HK-2 (cell line): Measurements from ENCODE around the gene SAMD9.
"Not testable (repeated sequence)": the region's sequence is repeated elsewhere in the genome, so short reads cannot be mapped to it uniquely, and the experiment has no call there.

Experiments
- DNase-seq: peaks from one replicate; pipeline ENCODE4 v3.0.0-alpha.2; 2018; ENCODE audit not compliant: unreplicated experiment

The SAMD9 gene

GRCh38 chr7:93117852-93118530 lies at the start of gene SAMD9:
SAMD9 (minus strand) TSS chr7:93117979; CDS start chr7:93106097, 11,882 bp downstream.
- DNase-seq = peak; percentile 3

DNA sequence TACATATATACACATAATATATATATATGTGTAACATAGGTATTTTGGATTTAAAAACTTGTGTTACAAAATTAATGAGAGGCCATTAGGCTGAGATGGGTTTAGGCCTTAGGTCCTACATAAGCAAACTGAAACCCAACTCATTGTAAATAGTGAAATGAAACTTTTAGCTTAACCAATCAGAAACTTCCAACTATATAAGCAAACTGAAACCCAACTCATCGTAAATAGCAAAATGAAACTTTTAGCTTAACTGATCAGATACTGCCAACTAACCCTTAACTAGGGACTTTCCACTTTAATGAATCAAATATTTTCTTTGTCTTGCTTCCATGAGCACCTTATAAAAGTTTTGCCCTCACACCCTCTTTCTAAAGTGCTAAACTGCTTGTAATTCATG lies 47.7 kb upstream of the SAMD9 start:
- DNase-seq = no peak

DNA sequence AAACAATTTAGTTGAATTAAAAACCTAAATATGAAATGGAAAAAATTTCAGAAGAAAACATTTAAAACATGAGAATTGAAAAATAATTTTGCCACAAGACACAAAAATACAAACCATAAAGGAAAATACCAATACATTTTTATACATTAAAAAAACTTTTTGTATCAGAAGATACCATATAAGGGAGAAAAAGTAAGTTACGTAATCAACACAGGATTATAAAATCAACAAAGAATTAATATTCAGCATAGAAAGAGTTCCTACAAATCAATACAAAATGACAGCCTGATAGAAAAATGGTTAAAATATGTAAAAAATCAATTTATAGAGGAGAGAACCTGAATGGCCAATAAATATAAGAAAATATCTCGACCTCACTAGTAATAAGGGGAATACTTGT lies 47.0 kb upstream of the SAMD9 start:
- DNase-seq = no peak

- no peak for DNase-seq
These were observed 43.5 kb upstream of the SAMD9 start for GRCh38 chr7:93161181-93161762.

DNA sequence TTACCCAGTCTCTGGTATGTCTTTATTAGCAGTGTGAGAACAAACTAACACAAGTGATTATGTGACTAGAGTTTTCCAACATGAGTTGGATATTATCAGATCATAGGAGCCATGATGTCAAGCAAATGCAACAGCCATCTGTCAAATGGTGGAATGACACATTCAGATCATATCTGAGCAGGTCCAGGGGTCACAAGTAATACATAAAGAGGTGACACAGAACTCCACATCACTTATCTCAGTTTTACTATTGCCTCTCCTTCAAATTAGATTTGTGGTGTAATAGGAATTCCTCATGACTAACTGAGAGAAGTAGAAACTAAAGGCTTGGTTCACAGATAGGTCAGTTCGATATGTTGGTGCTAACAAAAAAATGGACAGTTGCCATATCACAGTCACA lies 42.6 kb upstream of the SAMD9 start:
- no peak for DNase-seq

- no peak for DNase-seq
These were observed 41.7 kb upstream of the SAMD9 start for GRCh38 chr7:93159490-93159889.

GRCh38 chr7:93156884-93157283 lies 39.1 kb upstream of the SAMD9 start:
- DNase-seq = no peak

DNA sequence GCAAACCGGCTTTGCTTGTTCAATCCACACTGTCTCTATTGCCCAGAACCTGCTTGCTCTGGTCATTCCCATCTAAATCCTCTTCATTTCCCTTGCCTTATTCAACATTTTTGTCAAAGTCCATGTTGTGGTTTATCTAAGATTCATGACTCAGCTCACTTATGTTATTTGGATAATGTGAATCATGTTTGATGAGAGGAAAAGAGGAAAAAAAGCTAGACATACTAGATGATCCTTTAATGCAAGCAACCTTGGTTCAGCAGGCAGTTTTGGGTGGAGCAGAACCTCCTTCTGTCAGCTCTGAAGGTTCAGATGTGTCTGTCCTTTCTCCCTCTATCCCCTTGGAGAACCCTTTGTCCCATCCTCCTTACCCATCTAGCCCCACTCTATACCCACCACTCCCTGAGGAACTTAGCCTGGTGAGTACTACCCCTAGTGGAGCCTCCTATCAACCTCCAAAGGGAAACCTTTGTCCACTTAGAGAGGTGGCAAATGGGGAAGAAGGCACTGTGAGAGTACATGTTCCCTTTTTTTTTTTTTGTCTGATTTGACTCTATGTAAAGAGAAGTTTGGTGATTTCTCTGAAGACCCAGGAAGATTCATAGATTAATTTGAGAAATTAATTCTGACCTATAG lies 32.5 kb upstream of the SAMD9 start:
- DNase-seq = no peak

DNA sequence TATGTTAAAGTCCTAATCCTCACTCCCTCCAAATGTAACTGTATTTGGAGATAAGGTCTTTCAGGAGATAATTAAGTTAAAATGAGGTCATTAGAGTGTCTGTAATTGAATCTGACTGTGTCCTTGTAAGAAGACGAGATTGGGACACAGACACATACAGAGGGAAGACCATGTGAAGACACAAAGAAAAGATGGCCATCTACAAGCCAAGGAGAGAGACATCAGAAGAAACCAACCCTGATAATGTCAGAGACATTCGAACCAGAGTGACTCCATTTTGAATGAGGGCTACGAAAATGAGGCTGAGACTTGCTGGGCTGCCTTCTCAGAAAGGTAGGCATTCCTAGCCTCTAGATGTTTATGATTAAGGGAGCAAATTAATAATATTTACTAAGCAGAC lies 30.9 kb upstream of the SAMD9 start:
- no peak for DNase-seq

GRCh38 chr7:93148144-93148543 lies 30.4 kb upstream of the SAMD9 start, which contains the start of gene SAMD9L:
SAMD9L (minus strand) TSS chr7:93148385; CDS start chr7:93135971, 12,414 bp downstream.
- no peak for DNase-seq

- no peak for DNase-seq
These were observed 29.6 kb upstream of the SAMD9 start for GRCh38 chr7:93147363-93147762.

- DNase-seq = no peak
These were observed 28.8 kb upstream of the SAMD9 start for GRCh38 chr7:93146472-93147141.

GRCh38 chr7:93146036-93146435 lies 28.3 kb upstream of the SAMD9 start:
- DNase-seq = no peak

- no peak for DNase-seq
These were observed 27.6 kb upstream of the SAMD9 start for GRCh38 chr7:93145354-93145753.

GRCh38 chr7:93142127-93142526 lies 24.3 kb upstream of the SAMD9 start:
- no peak for DNase-seq

DNA sequence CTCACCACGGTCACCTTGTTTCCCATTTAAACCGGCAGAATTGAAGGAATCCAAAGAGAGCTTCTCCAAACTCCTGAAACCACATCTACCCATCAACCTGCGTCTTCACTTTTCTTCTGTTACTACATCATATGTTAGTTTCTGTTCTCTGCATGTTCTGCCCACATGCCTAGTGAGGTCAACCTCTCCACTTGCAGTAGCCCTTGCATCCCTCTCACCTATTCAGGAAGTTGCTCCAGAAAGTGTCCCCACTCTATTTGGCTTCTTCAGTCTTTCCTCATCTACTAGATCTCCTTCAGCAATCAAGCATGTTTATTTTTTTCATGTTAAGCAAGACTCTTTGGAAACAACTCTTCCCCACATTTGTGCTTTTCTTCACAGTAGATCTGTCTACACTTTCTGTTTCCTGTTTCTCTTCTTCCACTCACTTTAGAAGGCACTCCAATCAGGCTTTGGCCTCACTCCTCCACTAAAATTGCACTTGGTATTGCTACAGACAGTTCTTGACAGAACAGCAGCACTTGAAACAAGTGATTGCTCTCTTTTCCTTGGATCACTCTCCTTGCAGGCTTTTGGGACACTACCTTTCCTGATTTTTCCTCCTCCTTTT lies 22.9 kb upstream of the SAMD9 start:
- DNase-seq = no peak

DNA sequence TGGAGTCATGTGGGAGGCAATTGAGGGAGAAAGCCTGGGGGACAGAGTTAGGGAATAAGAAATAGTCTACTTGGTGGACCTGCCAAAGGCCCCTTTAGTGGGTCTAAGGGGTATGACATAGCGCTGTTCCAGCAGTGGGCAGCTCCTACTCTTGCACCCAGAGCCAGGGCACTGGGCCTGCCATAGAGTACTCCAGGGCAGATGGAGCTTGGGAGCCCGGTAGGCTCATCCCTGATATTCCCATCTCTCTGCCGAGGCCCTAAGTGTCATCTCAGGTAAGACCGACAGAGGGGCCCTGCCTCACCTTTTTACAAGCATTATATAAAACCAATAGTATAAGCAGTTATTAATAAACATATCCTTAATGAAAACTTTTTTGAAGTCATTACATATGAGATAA lies 20.8 kb upstream of the SAMD9 start:
- DNase-seq = no peak

DNA sequence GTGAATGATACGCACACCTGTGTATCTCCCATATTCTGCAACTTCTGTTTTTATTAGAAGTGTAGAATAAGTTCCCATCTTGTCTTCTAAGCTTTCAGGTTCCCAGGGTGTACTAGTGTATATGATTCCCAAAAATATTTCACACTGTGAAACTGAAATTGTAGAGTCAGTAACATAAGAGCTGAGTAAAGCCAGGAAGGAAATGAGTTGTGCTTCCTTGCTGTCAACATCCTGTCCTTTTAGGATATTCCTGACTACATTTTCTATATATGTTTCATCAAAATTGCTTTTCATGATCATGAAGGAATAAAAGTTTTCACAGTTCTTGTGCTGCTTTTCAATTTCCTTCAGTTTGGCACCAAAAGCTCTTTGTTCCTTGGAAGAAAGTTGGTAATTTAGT lies 15.2 kb upstream of the SAMD9 start:
- DNase-seq = no peak

- no peak for DNase-seq
These were observed 14.4 kb upstream of the SAMD9 start for GRCh38 chr7:93132216-93132615.

DNA sequence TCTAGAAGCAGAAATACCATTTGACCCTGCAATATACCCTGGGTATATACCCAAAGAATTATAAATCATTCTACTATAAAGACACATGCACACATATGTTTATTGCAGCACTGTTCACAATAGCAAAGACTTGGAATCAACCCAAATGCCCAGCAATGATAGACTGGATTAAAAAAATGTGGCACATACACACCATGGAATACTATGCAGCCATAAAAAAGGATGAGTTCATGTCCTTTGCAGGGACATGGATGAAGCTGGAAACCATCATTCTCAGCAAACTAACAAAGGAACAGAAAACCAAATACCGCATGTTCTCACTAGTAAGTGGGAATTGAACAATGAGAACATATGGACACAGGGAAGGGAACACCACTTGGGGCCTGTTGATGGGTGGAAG lies 9.2 kb upstream of the SAMD9 start:
- not testable (repeated sequence) for DNase-seq

DNA sequence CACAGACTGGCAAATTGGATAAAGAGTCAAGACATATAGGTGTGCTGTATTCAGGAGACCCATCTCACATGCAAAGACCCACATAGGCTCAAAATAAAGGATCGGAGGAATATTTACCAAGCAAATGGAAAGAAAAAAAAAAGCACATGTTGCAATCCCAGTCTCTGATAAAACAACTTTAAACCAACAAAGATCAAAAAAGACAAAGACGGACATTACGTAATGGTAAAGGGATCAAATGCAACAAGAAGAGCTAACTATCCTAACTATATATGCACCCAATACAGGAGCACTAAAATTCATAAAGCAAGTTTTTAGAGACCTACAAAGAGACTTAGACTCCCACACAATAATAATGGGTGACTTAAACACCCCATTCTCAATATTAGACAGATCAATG lies 5.8 kb upstream of the SAMD9 start:
- DNase-seq = not testable (repeated sequence)
